H1 (cell line): ENCODE measurements around the gene GAREM2. TPM values are rescaled to one million over a fixed set of nuclear protein-coding genes. Genes with fewer than 3 reads are reported as not detected.
A peak's percentile ranks its signal among the peaks of the same experiment; 100 is the strongest.

ENCODE experiments used
- CTCF ChIA-PET: fragments of 300-600 bp; sonication (Branson Sonifier 250); formaldehyde crosslinking; loops from one replicate; lab custom pipeline; 2021; ENCODE audit not compliant: partially characterized antibody; lab: Charles Lee
- POLR2A ChIA-PET: fragments of 300-600 bp; sonication (Branson Sonifier 250); formaldehyde crosslinking; loops from one replicate; lab custom pipeline; 2021; ENCODE audit warnings: inconsistent platforms; ENCODE audit not compliant: partially characterized antibody; lab: Charles Lee
- DNase-seq, 2 experiments: peaks; one replicate each; pipeline versions ENCODE4 v3.0.0 to v3.0.0-alpha.2; 2010 to 2022; ENCODE audit warnings: low spot score in 2 of 2, low read depth in 1 of 2, mixed read lengths in 1 of 2
- FAIRE-seq: peaks from 2 replicates; lab custom pipeline; 2011; peaks lifted over from hg19 to GRCh38; lab: Jason Lieb, UNC
- H2AFZ ChIP-seq: 2 replicates; pipeline ENCODE4 v1.8.1; 2012; ENCODE audit warnings: low read length, inconsistent platforms
- H2AK5ac ChIP-seq: 2 replicates; pipeline ENCODE4 v1.6.1; 2013; ENCODE audit warnings: low read depth, low read length
- H2BK120ac ChIP-seq: replicated peaks from 2 replicates; pipeline ENCODE3; 2013; ENCODE audit warnings: low read depth, low read length, inconsistent platforms
- H2BK12ac ChIP-seq: 2 replicates; pipeline ENCODE4 v1.6.1; 2013; ENCODE audit warnings: low read depth, low read length
- H2BK15ac ChIP-seq: 2 replicates; pipeline ENCODE4 v1.6.1; 2013; ENCODE audit warnings: low read length
- H2BK20ac ChIP-seq: 2 replicates; pipeline ENCODE4 v1.6.1; 2013; ENCODE audit warnings: low read length
- H2BK5ac ChIP-seq: 2 replicates; pipeline ENCODE4 v1.6.1; 2013; ENCODE audit warnings: low read depth, low read length
- H3K14ac ChIP-seq: 2 replicates; pipeline ENCODE4 v1.6.1; 2013; ENCODE audit warnings: inconsistent platforms; ENCODE audit not compliant: insufficient read length
- H3K18ac ChIP-seq: 2 replicates; pipeline ENCODE4 v1.6.1; 2013; ENCODE audit warnings: low read length; ENCODE audit errors: extremely low read depth
- H3K23ac ChIP-seq: 2 replicates; pipeline ENCODE4 v1.6.1; 2013; ENCODE audit warnings: inconsistent platforms; ENCODE audit not compliant: insufficient read length
- H3K23me2 ChIP-seq: 2 replicates; pipeline ENCODE4 v1.6.1; 2013; ENCODE audit warnings: low read depth, low read length
- H3K27ac ChIP-seq: 2 replicates; pipeline ENCODE4 v1.6.1; 2011; ENCODE audit warnings: low read depth, low read length, inconsistent platforms
- H3K27me3 ChIP-seq, 4 experiments: replicated peaks in 1 of 4; 1 replicate in 1 of 4; 2 replicates in 3 of 4; pipeline versions ENCODE4 v1.6.1 to v1.8.1; 2011 to 2013; ENCODE audit warnings: low read length in 3 of 4, mild to moderate bottlenecking in 3 of 4, inconsistent platforms in 2 of 4, mixed read lengths in 2 of 4, moderate library complexity in 1 of 4; ENCODE audit not compliant: control insufficient read depth in 3 of 4, insufficient read depth in 3 of 4; ENCODE audit errors: extremely low read depth in 1 of 4
- H3K36me3 ChIP-seq, 4 experiments: 2 replicates each; pipeline versions ENCODE4 v1.6.1 to v1.8.1; 2011 to 2013; ENCODE audit warnings: mild to moderate bottlenecking in 4 of 4, low read length in 3 of 4, moderate library complexity in 2 of 4, control low read depth in 1 of 4, inconsistent platforms in 1 of 4; ENCODE audit not compliant: insufficient read depth in 4 of 4, control insufficient read depth in 2 of 4
- H3K4ac ChIP-seq: replicated peaks from 2 replicates; pipeline ENCODE3; 2013; ENCODE audit warnings: low read length, low read depth, mixed read lengths, inconsistent platforms; ENCODE audit not compliant: insufficient read length
- H3K4me1 ChIP-seq, 4 experiments: replicated peaks in 1 of 4; 1 replicate in 1 of 4; 2 replicates in 3 of 4; pipeline versions ENCODE4 v1.6.1 to v1.8.1; 2011 to 2013; ENCODE audit warnings: low read length in 3 of 4, inconsistent platforms in 2 of 4, mixed read lengths in 1 of 4; ENCODE audit not compliant: insufficient read depth in 4 of 4, control insufficient read depth in 3 of 4
- H3K4me2 ChIP-seq, 2 experiments: 2 replicates each; pipeline versions ENCODE4 v1.6.1 to v1.8.1; 2011 to 2013; ENCODE audit warnings: low read depth in 2 of 2, low read length in 2 of 2, control low read depth in 1 of 2, inconsistent platforms in 1 of 2, mild to moderate bottlenecking in 1 of 2; ENCODE audit not compliant: insufficient read depth in 1 of 2
- H3K4me3 ChIP-seq, 4 experiments: fragments of 200-600, 300-600 bp in 1 of 4; sonication (generic), shearing (Covaris generic), sonication (Bioruptor Twin) in 1 of 4; 2 replicates each; pipeline versions ENCODE4 v1.5.1 to v1.8.1; 2011 to 2016; ENCODE audit warnings: low read length in 4 of 4, low read depth in 3 of 4, control low read depth in 2 of 4, inconsistent platforms in 2 of 4, mild to moderate bottlenecking in 2 of 4, mixed read lengths in 1 of 4, moderate library complexity in 1 of 4; ENCODE audit not compliant: insufficient read depth in 2 of 4; ENCODE audit errors: extremely low read depth in 1 of 4
- H3K56ac ChIP-seq: replicated peaks from 2 replicates; pipeline ENCODE3; 2013; ENCODE audit warnings: low read depth, mild to moderate bottlenecking, mixed read lengths, low read length, inconsistent platforms; ENCODE audit not compliant: insufficient read length
- H3K79me1 ChIP-seq: 2 replicates; pipeline ENCODE4 v1.6.1; 2013; ENCODE audit warnings: low read depth, low read length, control low read depth
- H3K79me2 ChIP-seq, 2 experiments: 2 replicates each; pipeline versions ENCODE4 v1.6.1 to v1.8.1; 2012 to 2013; ENCODE audit warnings: low read length in 2 of 2, mild to moderate bottlenecking in 2 of 2, inconsistent platforms in 1 of 2; ENCODE audit not compliant: insufficient read depth in 2 of 2, control insufficient read depth in 1 of 2
- H3K9ac ChIP-seq, 4 experiments: replicated peaks in 1 of 4; 1 replicate in 1 of 4; 2 replicates in 3 of 4; pipeline versions ENCODE4 v1.6.1 to v1.8.1; 2011 to 2013; ENCODE audit warnings: low read depth in 3 of 4, low read length in 3 of 4, control low read depth in 2 of 4, mild to moderate bottlenecking in 2 of 4, moderate library complexity in 2 of 4, inconsistent platforms in 1 of 4; ENCODE audit errors: extremely low read depth in 1 of 4
- H3K9me3 ChIP-seq, 2 experiments: 2 replicates each; pipeline versions ENCODE4 v1.6.1 to v1.8.1; 2012 to 2013; ENCODE audit warnings: mild to moderate bottlenecking in 2 of 2, moderate library complexity in 2 of 2, control low read depth in 1 of 2, inconsistent platforms in 1 of 2, low read depth in 1 of 2, low read length in 1 of 2, mixed read lengths in 1 of 2; ENCODE audit not compliant: insufficient read depth in 2 of 2
- H4K20me1 ChIP-seq, 2 experiments: replicated peaks in 1 of 2; 2 replicates each; pipeline versions ENCODE3 to v1.8.1; 2011 to 2013; ENCODE audit warnings: inconsistent platforms in 2 of 2, low read length in 2 of 2, mild to moderate bottlenecking in 1 of 2; ENCODE audit not compliant: insufficient read depth in 2 of 2, control insufficient read depth in 1 of 2
- H4K5ac ChIP-seq: 2 replicates; pipeline ENCODE4 v1.6.1; 2013; ENCODE audit warnings: low read length, low read depth, mixed read lengths, inconsistent platforms; ENCODE audit not compliant: insufficient read length
- H4K8ac ChIP-seq: 2 replicates; pipeline ENCODE4 v1.8.0; 2013; ENCODE audit warnings: mild to moderate bottlenecking, moderate library complexity, low read length, inconsistent platforms; ENCODE audit not compliant: insufficient read depth; ENCODE audit errors: extremely low read depth
- H4K91ac ChIP-seq: replicated peaks from 2 replicates; pipeline ENCODE3; 2013; ENCODE audit warnings: low read length, mixed read lengths, inconsistent platforms; ENCODE audit not compliant: insufficient read length
- BACH1 ChIP-seq: IDR thresholded peaks from 2 replicates; pipeline ENCODE4 v1.6.1; 2012; ENCODE audit warnings: low read length, improper control_type of control experiment
- CBX8 ChIP-seq: fragments of 300-800, 300-1000 bp; sonication (generic); IDR thresholded peaks from 2 replicates; pipeline ENCODE4 v1.7.1; 2016; ENCODE audit warnings: low read depth, low read length, borderline replicate concordance
- EGR1 ChIP-seq: IDR thresholded peaks from 2 replicates; pipeline ENCODE4 v1.6.1; 2011; ENCODE audit warnings: low read depth, low read length, borderline replicate concordance
- GABPA ChIP-seq: IDR thresholded peaks from 2 replicates; pipeline ENCODE4 v1.6.1; 2011; ENCODE audit warnings: mild to moderate bottlenecking, low read length, moderate library complexity, borderline replicate concordance; ENCODE audit not compliant: insufficient read depth
- GTF2F1 ChIP-seq: IDR thresholded peaks from 2 replicates; pipeline ENCODE4 v1.6.1; 2012; ENCODE audit warnings: low read depth, low read length, improper control_type of control experiment, borderline replicate concordance
- KDM4A ChIP-seq: IDR thresholded peaks from one replicate; pipeline ENCODE4 v1.7.1; 2012; ENCODE audit warnings: low read depth, mild to moderate bottlenecking, moderate library complexity, low read length, inconsistent platforms; ENCODE audit not compliant: severe bottlenecking
- MAX ChIP-seq: IDR thresholded peaks from 2 replicates; pipeline ENCODE4 v1.6.1; 2012; ENCODE audit warnings: inconsistent platforms
- PHF8 ChIP-seq: fragments of 200-600 bp; sonication (generic); conservative IDR thresholded peaks from 2 replicates; pipeline ENCODE4 v1.7.1; 2012; ENCODE audit warnings: low read depth, mild to moderate bottlenecking, inconsistent platforms, low read length, moderate library complexity
- SP2 ChIP-seq: IDR thresholded peaks from 2 replicates; pipeline ENCODE4 v1.6.1; 2012; ENCODE audit warnings: mild to moderate bottlenecking, low read length, inconsistent platforms
- YY1 ChIP-seq: IDR thresholded peaks from 2 replicates; pipeline ENCODE4 v1.6.1; 2011; ENCODE audit warnings: low read depth, mild to moderate bottlenecking, low read length
- WGBS, 2 experiments: shearing (Covaris generic) in 1 of 2; methylation state at CpG; one replicate each; pipeline versions ENCODE4 v1.1.6 to v1.1.7; 2013 to 2015; ENCODE audit warnings: low lambda C conversion rate in 2 of 2, mixed read lengths in 2 of 2, inconsistent platforms in 1 of 2, low coverage in 1 of 2, missing lambda C conversion rate in 1 of 2; ENCODE audit not compliant: insufficient replicate concordance in 2 of 2, insufficient coverage in 1 of 2, insufficient read length in 1 of 2; ENCODE audit errors: extremely low coverage in 1 of 2, missing lambda C conversion rate in 1 of 2; 5-methylcytosine and 5-hydroxymethylcytosine counted together
- polyA plus RNA-seq, 7 experiments: library from polyadenylated mRNA; depleted of rRNA in 3 of 7; stranded (reverse) in 5 of 7; unstranded in 2 of 7; fragments of >200 nt in 5 of 7; fragments of 200-250 nt in 2 of 7; gene quantifications; 1 replicate in 5 of 7; 2 replicates in 1 of 7; 4 replicates in 1 of 7; pipeline versions ENCODE4 v1.2.1 to v1.2.3, GENCODE V29; 2011 to 2013; ENCODE audit warnings: missing spikeins in 2 of 7, mixed read lengths in 2 of 7
- total RNA-seq: library from RNA; stranded (reverse); fragmentation: NEBNext Ultra II Directional; extraction: Animal tissue kit (Norgen Biotek cat#: 25700); gene quantifications from 2 replicates; pipeline ENCODE4 v1.2.1, GENCODE V29; 2021

GAREM2 gene
- total and polyA plus RNA-seq, 2 of the 8 experiments (the other 6 are each of a cell fraction or from before 2014, with no cell fraction given): 19.9 TPM

GRCh38 chr2:26178746-26179436 is 6.0 kb downstream of the GAREM2 start:
- H3K9ac ChIP-seq: peak overlapping the region in 3 of 4 experiments; percentile 20 to 61 (median 59); a peak in 6 of 7 replicates
- DNase-seq: peak in 1 of 2 experiments; percentile 77

More at GRCh38 chr2:26178746-26179436, 6.0 kb downstream of the GAREM2 start:
- peak overlapping the region; percentile 98 for H4K91ac ChIP-seq
- 12% methylated on average over 9 of the region's 48 CpGs; no CpG with 5 or more reads in 1 of the 2 experiments for WGBS, 2 experiments
- no peak overlapping the region for H3K14ac ChIP-seq
- no peaks in the 10 kb centered on the region for H3K9me3 ChIP-seq
- H3K23ac ChIP-seq: no peak overlapping the region
- H2BK5ac ChIP-seq: peak overlapping the region; percentile 86; the same call in 1 of the 2 replicates
- peaks cover 0 to 13% (median 2%) of the 10 kb centered on the region in 4 experiments; a peak in 4 of 8 replicates for H3K36me3 ChIP-seq
- H2BK120ac ChIP-seq: peak overlapping the region; percentile 47
- ChIA-PET CTCF (interaction anchor here (0.7 kb wide), 3 partner anchors 93 to 332 kb away, joined by 3 to 4 read pairs (median 3); no protein-coding TSS in a partner anchor), POLR2A (interaction anchor here (0.7 to 1.3 kb wide), 2 partner anchors 10 to 140 kb away, joined by 5 to 6 read pairs; no protein-coding TSS in a partner anchor)
- H2BK12ac ChIP-seq: peak overlapping the region; percentile 52; the same call in 1 of the 2 replicates
- H3K18ac ChIP-seq: peak overlapping the region; percentile 26
- H3K79me1 ChIP-seq: peaks cover 9% of the 10 kb centered on the region
- H4K8ac ChIP-seq: peak overlapping the region; percentile 80; the same call in 1 of the 2 replicates
- peak overlapping the region; percentile 87 for H3K56ac ChIP-seq
- H2AK5ac ChIP-seq: peak overlapping the region; percentile 26; the same call in 1 of the 2 replicates
- H3K4me1 ChIP-seq: peaks cover 4 to 29% (median 18%) of the 10 kb centered on the region in 4 experiments
- 0 out of 2 replicates have a peak overlapping the region, but pooled peaks have one; percentile 67 for H2AFZ ChIP-seq
- no peak for FAIRE-seq
- no peaks in the 10 kb centered on the region; a peak in 2 of 7 replicates for H3K27me3 ChIP-seq
- H4K20me1 ChIP-seq: peaks cover 2 to 19% of the 10 kb centered on the region in 2 experiments
- peak overlapping the region; percentile 67 for H2BK15ac ChIP-seq
- H2BK20ac ChIP-seq: 0 out of 2 replicates have a peak overlapping the region, but pooled peaks have one; percentile 17
- H3K4ac ChIP-seq: peak overlapping the region; percentile 55
- H3K79me2 ChIP-seq: peaks cover 0 to 11% of the 10 kb centered on the region in 2 experiments; a peak in 1 of 4 replicates
- peak overlapping the region; percentile 32 to 65 (median 45) for H3K4me3 ChIP-seq
- peak overlapping the region; percentile 68 for H4K5ac ChIP-seq
- H3K23me2 ChIP-seq: peaks cover 16% of the 10 kb centered on the region
- peak overlapping the region; percentile 21; the same call in 1 of the 2 replicates for H3K27ac ChIP-seq
- TF ChIP-seq SP2 (no peak), PHF8 (0 out of 2 replicates have a peak, but pooled peaks have one; percentile 24), CBX8 (no peak), YY1 (0 out of 2 replicates have a peak, but pooled peaks have one; percentile 13), BACH1 (peak; percentile 2; the same call in 1 of the 2 replicates), GTF2F1 (no peak), GABPA (0 out of 2 replicates have a peak, but pooled peaks have one; percentile 12), MAX (0 out of 2 replicates have a peak, but pooled peaks have one; percentile 15), KDM4A (peak; percentile 15), EGR1 (peak; percentile 70; the same call in 1 of the 2 replicates)
- H3K4me2 ChIP-seq: peak overlapping the region; percentile 76 to 95
